ENCODE measurements around the gene SWI5.

- peak in 1 of 2 experiments; percentile 100; a peak in 2 of 4 replicates for TF ChIP-seq SIN3A (IDR thresholded peaks at IDR 0.05; ENCODE audit: borderline replicate concordance in 2 of 2, control insufficient read depth in 1 of 2, low read depth in 2 of 2, low read length in 2 of 2)
- no peak for TF ChIP-seq SAFB2 (IDR thresholded peaks at IDR 0.05; ENCODE audit: borderline replicate concordance, low read depth, low read length, severe bottlenecking)
- TF ChIP-seq HMG20B (CRISPR knock-in tag; IDR thresholded peaks at IDR 0.05): no peak
- TF ChIP-seq CTCF (IDR thresholded peaks at IDR 0.05 in 2 of 3, conservative IDR thresholded peaks at IDR 0.05 in 1 of 3; ENCODE audit: insufficient read depth in 2 of 3, low read depth in 1 of 3, low read length in 3 of 3): peak in 2 of 3 experiments; percentile 32 to 37; a peak in 4 of 6 replicates
- 0 out of 2 replicates have a peak, but pooled peaks have one; percentile 44 for TF ChIP-seq NFXL1 (CRISPR knock-in tag; IDR thresholded peaks at IDR 0.05)
- TF ChIP-seq ZNF282 (CRISPR knock-in tag; IDR thresholded peaks at IDR 0.05): no peak
- TF ChIP-seq EZH2 (IDR thresholded peaks at IDR 0.05; ENCODE audit: borderline replicate concordance, low read depth, low read length): no peak
- TF ChIP-seq POLR2A (conservative IDR thresholded peaks at IDR 0.05): no peak
- TF ChIP-seq CEBPZ (IDR thresholded peaks at IDR 0.05; ENCODE audit: borderline replicate concordance, low read depth, low read length): 0 out of 2 replicates have a peak, but pooled peaks have one; percentile 44
- no peak for TF ChIP-seq IRF2 (CRISPR knock-in tag; IDR thresholded peaks at IDR 0.05)
Observed at GRCh38 chr9:128322404-128323211, 46.5 kb downstream of the SWI5 start, which contains the start of the genes COQ4 and TRUB2.
